Rectal smooth muscle tissue (tissue), 1 donor: ENCODE measurements around the gene C6.
"Not testable (repeated sequence)": the region's sequence is repeated elsewhere in the genome, so short reads cannot be mapped to it uniquely, and the experiment has no call there.

Experiments
- H3K27ac ChIP-seq: one replicate; pipeline ENCODE4 v1.7.0; 2013; ENCODE audit warnings: low read depth, low read length, inconsistent platforms
- H3K27me3 ChIP-seq: one replicate; pipeline ENCODE4 v1.7.0; 2013; ENCODE audit warnings: low read length; ENCODE audit not compliant: control insufficient read depth, insufficient read depth
- H3K36me3 ChIP-seq: one replicate; pipeline ENCODE4 v1.7.0; 2013; ENCODE audit warnings: low read length; ENCODE audit not compliant: control insufficient read depth, insufficient read depth
- H3K4me1 ChIP-seq: one replicate; pipeline ENCODE4 v1.7.0; 2013; ENCODE audit warnings: low read length; ENCODE audit not compliant: control insufficient read depth, insufficient read depth
- H3K4me3 ChIP-seq: one replicate; pipeline ENCODE4 v1.7.0; 2013; ENCODE audit warnings: low read length
- H3K9ac ChIP-seq: one replicate; pipeline ENCODE4 v1.7.0; 2013; ENCODE audit warnings: low read length

Gene C6

DNA sequence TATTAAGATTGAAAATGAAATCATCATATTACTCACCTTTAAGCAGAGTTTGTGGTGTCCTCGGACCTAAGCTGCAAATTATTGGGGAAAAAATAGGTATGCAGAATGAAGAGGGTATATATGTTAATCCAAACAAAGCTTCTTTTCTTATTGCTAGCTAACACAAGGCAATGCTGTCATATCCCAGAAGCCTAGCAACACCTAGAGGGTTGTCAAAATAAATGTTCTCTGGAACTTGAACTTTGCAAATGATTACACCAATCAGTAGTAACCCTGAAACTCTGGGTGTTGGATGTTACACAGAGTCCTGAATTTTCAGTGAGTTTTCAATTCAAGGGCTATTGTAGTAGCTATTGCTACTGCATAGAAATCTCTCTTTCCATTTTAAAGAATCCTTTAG lies at the start of gene C6:
Gene C6, minus strand, starts transcription at position 193 of the 400 bp plus-strand sequence. CDS start 10,302 bp downstream, outside the sequence.
- H3K4me3 ChIP-seq, result no peak within 1 kb of the TSS
- H3K9ac ChIP-seq, result no peak within 1 kb of the TSS
- H3K27ac ChIP-seq, result no peak within 1 kb of the TSS

DNA sequence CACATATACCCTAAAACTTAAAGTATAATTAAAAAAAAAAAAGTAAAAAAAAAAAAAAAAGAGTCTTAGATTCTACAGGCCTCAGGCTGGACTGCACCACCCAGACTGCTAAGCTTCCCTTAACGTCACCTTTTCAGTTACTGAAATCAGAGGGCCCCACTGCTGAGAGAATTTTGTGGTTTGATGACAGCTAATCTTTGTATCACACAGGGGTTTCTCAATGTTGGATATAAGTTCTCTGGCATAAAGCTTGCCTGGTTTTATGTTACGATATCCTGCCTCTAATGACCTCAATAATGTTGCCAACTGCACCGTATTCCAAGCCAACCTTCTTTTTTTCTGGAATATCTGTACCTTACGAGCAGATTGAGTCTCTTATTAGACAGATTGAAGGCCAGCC lies 43.1 kb upstream of the C6 start:
- H3K9ac ChIP-seq, result no peak overlapping the region
- H3K4me1 ChIP-seq, result no peaks in the 10 kb centered on the region

More for the DNA sequence above, at the start of gene C6:
- no peaks in the 10 kb centered on the region for H3K36me3 ChIP-seq
- no peaks in the 10 kb centered on the region for H3K27me3 ChIP-seq
- H3K4me1 ChIP-seq, result no peaks in the 10 kb centered on the region

DNA sequence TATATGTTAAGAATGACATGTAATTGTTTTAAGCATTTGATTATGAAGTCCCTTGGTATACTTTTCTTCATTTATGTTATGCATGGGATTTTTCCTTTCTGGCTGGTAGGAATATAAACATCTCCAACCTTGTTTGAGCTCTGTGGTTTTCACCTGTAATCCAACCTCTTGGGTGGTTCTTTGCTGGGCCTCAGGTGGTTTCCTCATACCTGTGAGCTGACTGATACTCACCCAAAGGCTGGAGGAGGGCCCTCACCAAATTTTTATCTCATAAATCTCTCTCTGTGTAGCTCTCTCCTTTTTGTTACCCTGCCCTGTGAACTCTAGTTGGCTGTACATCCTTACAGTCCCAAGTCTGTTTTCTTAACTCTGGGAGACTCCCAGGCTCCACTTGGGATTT lies 39.8 kb upstream of the C6 start:
- H3K4me1 ChIP-seq, result no peaks in the 10 kb centered on the region
- H3K27ac ChIP-seq, result no peak overlapping the region
- H3K9ac ChIP-seq, result no peak overlapping the region
- H3K36me3 ChIP-seq, result no peaks in the 10 kb centered on the region
- H3K4me3 ChIP-seq, result no peak overlapping the region
- no peaks in the 10 kb centered on the region for H3K27me3 ChIP-seq

More for the DNA sequence above, 43.1 kb upstream of the C6 start:
- Histone ChIP-seq H3K27me3 (no peaks in the 10 kb centered on the region), H3K36me3 (no peaks in the 10 kb centered on the region), H3K4me3 (no peak overlapping the region), H3K27ac (no peak overlapping the region)

DNA sequence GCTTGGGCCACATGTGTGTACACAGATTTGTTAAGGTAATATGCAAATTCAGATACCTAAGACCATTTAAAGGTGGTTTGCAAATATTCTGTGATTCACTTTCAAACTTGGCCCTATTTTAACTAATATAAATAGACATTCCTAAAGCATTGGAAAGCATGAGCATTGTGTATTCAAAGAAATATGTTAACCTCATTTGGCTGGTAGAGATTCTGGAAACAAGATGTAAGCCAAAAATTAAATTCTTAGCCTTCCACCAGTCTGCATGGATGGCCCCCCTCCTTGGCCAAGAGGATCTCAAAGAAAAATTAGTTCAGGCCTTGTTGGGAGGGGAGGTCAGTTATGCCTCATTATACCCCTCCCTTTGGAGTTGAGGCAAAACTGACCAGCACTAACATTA lies 38.7 kb upstream of the C6 start:
- Histone ChIP-seq H3K9ac (no peak overlapping the region), H3K4me3 (no peak overlapping the region), H3K4me1 (no peaks in the 10 kb centered on the region), H3K36me3 (no peaks in the 10 kb centered on the region), H3K27me3 (no peaks in the 10 kb centered on the region), H3K27ac (no peak overlapping the region)

DNA sequence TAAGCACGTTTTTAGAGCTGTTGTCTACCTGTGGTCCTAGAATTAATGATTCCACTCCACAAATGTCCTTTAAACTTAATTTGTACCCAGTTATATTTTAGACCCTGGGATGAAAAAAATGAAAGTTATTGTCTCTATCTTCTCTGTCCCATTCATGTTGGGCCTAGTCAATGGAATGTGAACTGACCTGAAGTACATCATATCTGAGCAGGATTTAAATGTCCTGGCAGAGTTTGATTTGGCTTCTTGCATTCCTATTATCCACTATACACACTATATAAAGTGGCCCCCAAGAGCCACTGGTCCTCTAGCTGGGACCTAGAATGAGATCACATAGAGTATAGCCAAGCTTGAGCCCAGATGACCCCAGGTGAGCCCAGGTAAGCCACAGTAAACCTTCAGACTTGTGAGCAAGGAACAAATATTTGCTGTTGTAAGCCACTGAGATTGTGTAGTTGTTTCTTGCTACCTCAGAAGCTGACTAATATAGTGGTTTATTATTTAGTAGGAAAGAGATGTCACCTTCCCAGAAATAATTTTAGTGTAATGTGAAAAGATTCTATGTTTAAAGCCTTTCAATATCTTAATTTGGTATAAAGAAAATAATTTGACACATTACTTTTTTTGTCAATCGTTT lies 37.1 kb upstream of the C6 start:
- no peak overlapping the region for H3K9ac ChIP-seq
- no peak overlapping the region for H3K27ac ChIP-seq
- H3K36me3 ChIP-seq, result no peaks in the 10 kb centered on the region
- no peak overlapping the region for H3K4me3 ChIP-seq
- no peaks in the 10 kb centered on the region for H3K4me1 ChIP-seq
- no peaks in the 10 kb centered on the region for H3K27me3 ChIP-seq

DNA sequence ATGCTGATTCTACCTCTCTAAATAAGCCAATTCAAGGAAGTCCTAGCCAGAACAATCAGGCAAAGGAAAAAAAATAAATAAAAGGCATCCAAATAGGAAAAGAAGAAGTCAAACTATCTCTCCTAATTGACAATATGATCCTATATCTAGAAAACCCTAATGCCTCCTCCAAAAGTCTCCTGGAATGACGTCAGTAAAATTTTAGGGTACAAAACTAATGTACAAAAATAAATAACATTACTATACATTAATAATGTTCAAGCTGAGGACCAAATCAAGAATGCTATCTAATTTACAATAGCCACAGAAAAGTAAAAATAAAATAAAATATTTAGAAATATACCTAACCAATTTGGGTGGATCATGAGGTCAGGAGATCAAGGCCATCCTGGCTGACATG lies 33.8 kb upstream of the C6 start:
- Histone ChIP-seq H3K27ac (no peak overlapping the region), H3K4me3 (no peak overlapping the region), H3K4me1 (no peaks in the 10 kb centered on the region), H3K36me3 (no peaks in the 10 kb centered on the region), H3K27me3 (no peaks in the 10 kb centered on the region), H3K9ac (no peak overlapping the region)

DNA sequence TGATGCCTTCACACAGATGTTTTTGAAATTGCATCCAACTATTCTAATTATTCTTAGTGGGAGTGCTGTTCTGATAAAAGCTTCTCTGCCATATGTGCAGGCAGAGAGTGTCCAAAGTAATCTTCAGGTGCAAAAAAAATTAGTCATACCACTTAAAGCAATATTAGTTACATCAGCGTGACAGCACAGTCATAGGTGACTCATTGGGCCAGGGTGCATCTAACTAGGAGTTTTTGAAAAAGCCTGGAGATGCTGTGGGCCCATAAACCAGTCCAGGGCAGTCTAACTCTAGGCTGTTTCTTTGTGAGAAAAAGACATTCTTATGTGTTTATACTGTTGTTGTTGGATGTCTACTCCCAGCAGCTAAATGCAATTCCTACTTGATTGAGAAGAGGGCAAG lies 33.0 kb upstream of the C6 start:
- no peak overlapping the region for H3K27ac ChIP-seq
- no peak overlapping the region for H3K4me3 ChIP-seq
- H3K9ac ChIP-seq, result no peak overlapping the region
- no peaks in the 10 kb centered on the region for H3K4me1 ChIP-seq
- H3K36me3 ChIP-seq, result no peaks in the 10 kb centered on the region
- no peaks in the 10 kb centered on the region for H3K27me3 ChIP-seq

DNA sequence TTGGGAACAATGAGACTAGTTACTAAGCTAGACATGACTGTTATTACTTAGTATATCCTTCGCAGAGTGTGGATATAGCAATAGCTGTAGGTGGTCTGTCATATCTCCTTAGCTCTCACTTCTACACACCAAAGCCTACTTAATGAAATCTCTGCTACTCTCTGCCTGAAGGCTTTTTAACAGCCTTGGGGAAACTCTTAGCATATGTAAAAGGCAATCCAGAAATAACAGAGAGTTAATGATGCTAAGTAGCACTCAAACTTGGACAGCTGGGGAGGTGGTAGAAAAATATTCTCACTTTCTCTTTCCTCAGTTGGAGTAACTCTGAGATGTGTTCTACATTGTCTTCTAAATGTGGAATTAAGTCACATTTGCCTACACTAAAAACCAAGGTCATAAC lies 30.2 kb upstream of the C6 start:
- Histone ChIP-seq H3K27ac (no peak overlapping the region), H3K4me3 (no peak overlapping the region), H3K36me3 (no peaks in the 10 kb centered on the region), H3K4me1 (no peaks in the 10 kb centered on the region), H3K27me3 (no peaks in the 10 kb centered on the region), H3K9ac (no peak overlapping the region)

DNA sequence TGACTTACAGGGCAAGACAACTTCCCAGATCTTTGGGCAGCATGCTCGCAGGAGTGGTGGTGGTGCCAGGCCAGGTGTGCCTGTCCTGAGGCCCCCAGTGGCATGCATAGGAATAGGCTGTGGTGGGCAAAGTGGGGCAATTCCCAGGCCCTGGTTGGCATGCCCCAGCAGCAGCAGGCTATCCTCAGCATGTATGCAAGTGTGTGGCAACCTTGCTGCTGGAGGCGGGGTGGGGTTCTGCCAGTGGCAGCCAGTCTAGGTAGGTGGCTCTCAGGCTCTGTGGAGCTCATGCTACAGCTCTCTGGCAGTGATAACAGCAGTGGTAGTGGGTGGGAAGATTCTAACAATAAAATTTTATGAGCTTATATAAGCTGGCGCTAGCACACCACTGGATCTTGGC lies 27.7 kb upstream of the C6 start:
- Histone ChIP-seq H3K4me3 (no peak overlapping the region), H3K27me3 (no peaks in the 10 kb centered on the region), H3K9ac (no peak overlapping the region), H3K4me1 (no peaks in the 10 kb centered on the region), H3K36me3 (no peaks in the 10 kb centered on the region), H3K27ac (no peak overlapping the region)

DNA sequence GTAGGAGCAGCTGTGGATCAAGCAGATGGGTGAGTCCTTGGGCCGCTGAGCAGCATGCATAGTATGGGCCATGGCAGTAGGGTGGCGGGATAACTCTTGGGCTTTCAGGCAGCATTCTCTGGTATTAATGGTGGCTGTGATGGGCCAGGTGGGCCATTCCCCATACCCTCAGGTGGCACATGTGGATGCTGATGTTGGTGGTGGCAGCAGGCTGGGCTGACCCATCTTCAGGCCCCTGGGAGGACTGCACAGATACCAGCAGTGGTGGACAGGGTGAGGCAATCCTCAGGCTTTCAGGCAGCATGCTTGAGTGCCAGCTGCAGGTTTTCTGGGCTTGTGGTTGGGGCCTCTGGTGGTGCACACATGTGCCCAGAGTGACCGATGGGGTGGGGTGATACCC lies 27.1 kb upstream of the C6 start:
- no peak overlapping the region for H3K4me3 ChIP-seq
- no peaks in the 10 kb centered on the region for H3K4me1 ChIP-seq
- no peak overlapping the region for H3K27ac ChIP-seq
- no peaks in the 10 kb centered on the region for H3K36me3 ChIP-seq
- H3K27me3 ChIP-seq, result no peaks in the 10 kb centered on the region
- no peak overlapping the region for H3K9ac ChIP-seq

DNA sequence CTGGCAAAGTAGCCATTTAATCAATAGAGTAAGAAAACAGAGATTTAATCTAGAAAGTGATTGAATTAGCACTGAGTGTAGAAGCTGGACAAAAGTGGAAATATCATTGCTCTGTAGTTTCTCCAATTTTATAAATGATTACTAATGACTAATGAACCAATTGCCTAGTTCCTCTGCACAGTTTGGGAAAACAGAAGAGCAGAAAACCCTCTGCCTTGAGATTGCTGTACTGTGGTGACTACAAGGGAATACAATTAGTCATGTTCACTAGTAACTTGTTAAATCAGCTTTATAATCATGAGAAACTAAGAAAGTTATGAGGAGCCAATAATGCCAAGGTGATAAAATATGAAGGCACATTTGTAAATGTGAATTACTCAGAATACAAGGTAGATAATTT lies 21.1 kb upstream of the C6 start:
- no peak overlapping the region for H3K27ac ChIP-seq
- H3K9ac ChIP-seq, result no peak overlapping the region
- no peaks in the 10 kb centered on the region for H3K27me3 ChIP-seq

DNA sequence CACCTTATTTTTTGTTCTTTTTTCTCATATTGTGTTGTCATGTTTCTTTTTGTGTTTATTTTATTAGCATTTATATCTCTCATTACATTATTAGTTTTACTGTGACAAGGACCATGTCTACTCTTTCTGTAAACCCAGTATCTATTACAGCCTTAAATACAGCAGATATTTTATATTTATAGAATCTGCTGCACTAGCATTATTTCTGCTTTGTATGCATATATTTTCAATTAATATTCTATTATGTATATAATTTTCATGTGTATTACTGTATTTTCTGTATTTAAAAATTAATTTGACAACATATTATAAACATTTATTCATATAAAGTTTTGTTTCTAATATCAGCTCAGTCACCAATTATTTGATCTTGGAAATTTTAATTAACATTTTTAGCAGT lies 19.5 kb upstream of the C6 start:
- Histone ChIP-seq H3K9ac (no peak overlapping the region), H3K4me3 (no peak overlapping the region), H3K4me1 (no peaks in the 10 kb centered on the region), H3K36me3 (no peaks in the 10 kb centered on the region), H3K27ac (no peak overlapping the region), H3K27me3 (no peaks in the 10 kb centered on the region)

More for the DNA sequence above, 21.1 kb upstream of the C6 start:
- H3K4me1 ChIP-seq, result no peaks in the 10 kb centered on the region
- no peak overlapping the region for H3K4me3 ChIP-seq
- H3K36me3 ChIP-seq, result no peaks in the 10 kb centered on the region

DNA sequence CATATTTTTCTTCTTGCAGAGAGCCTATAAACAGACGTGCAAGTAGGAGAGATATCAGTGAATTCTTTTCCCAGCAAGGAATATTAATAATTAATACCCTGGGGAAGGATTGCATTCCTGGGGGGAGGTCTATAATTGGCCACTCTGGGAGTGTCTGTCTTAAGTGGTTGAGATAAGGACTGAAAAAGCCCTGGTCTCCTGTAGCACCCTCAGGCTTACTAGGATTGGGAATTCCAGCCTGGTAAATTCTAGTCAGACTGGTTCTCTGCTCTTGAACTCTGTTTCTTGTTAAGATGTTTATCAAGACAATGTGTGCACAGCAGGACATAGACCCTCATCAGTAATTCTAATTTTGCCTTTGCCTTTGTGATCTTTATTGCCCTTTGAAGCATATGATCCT lies 16.9 kb upstream of the C6 start:
- H3K4me1 ChIP-seq, H3K4me3 ChIP-seq, H3K27me3 ChIP-seq, H3K9ac ChIP-seq, H3K27ac ChIP-seq, H3K36me3 ChIP-seq: not testable (repeated sequence)
